Neuronal stem cell (in vitro differentiated cells): ENCODE measurements around the gene TANGO6.

Experiments
- DNase-seq: peaks from one replicate; pipeline ENCODE4 v3.0.0-alpha.2; 2013; ENCODE audit warnings: low spot score
- H2AFZ ChIP-seq: one replicate; pipeline ENCODE4 v1.6.1; 2013; ENCODE audit warnings: mild to moderate bottlenecking, low read length, inconsistent platforms
- H2AK5ac ChIP-seq: 2 replicates; pipeline ENCODE4 v1.6.1; 2013; ENCODE audit warnings: low read depth, mild to moderate bottlenecking, inconsistent platforms, low read length, moderate library complexity, mixed read lengths
- H2BK120ac ChIP-seq: 2 replicates; pipeline ENCODE4 v1.6.1; 2013; ENCODE audit warnings: low read depth, mild to moderate bottlenecking, inconsistent platforms, low read length, moderate library complexity, mixed read lengths
- H2BK12ac ChIP-seq: one replicate; pipeline ENCODE4 v1.6.1; 2013; ENCODE audit warnings: low read length, inconsistent platforms
- H2BK15ac ChIP-seq: 2 replicates; pipeline ENCODE4 v1.6.1; 2013; ENCODE audit warnings: mild to moderate bottlenecking, low read length, inconsistent platforms, mixed read lengths
- H2BK5ac ChIP-seq: one replicate; pipeline ENCODE4 v1.6.1; 2013; ENCODE audit warnings: inconsistent platforms, mild to moderate bottlenecking, low read length, moderate library complexity
- H3K14ac ChIP-seq: one replicate; pipeline ENCODE4 v1.6.1; 2013; ENCODE audit warnings: low read length, inconsistent platforms
- H3K18ac ChIP-seq: 2 replicates; pipeline ENCODE4 v1.6.1; 2013; ENCODE audit warnings: low read length, inconsistent platforms
- H3K23ac ChIP-seq: 2 replicates; pipeline ENCODE4 v1.6.1; 2013; ENCODE audit warnings: low read depth, mild to moderate bottlenecking, mixed read lengths, low read length, inconsistent platforms; ENCODE audit not compliant: poor library complexity
- H3K27ac ChIP-seq: replicated peaks from 3 replicates; pipeline ENCODE4 v1.5.1; 2013; ENCODE audit warnings: low read length, inconsistent platforms
- H3K27me3 ChIP-seq, 3 experiments: 2 replicates each; pipeline ENCODE4 v1.6.1; 2013; ENCODE audit warnings: low read length in 3 of 3, mild to moderate bottlenecking in 2 of 3, inconsistent platforms in 1 of 3, low read depth in 1 of 3, mixed read lengths in 1 of 3, moderate library complexity in 1 of 3; ENCODE audit not compliant: control insufficient read depth in 3 of 3, insufficient read depth in 3 of 3
- H3K36me3 ChIP-seq, 2 donors: replicated peaks in 1 of 2; 2 replicates each; pipeline ENCODE4 v1.6.1; 2013; ENCODE audit warnings: low read length in 2 of 2; ENCODE audit not compliant: control insufficient read depth in 2 of 2, insufficient read depth in 2 of 2
- H3K4ac ChIP-seq: 2 replicates; pipeline ENCODE4 v1.6.1; 2013; ENCODE audit warnings: inconsistent platforms, mild to moderate bottlenecking, low read length, moderate library complexity
- H3K4me1 ChIP-seq, 2 donors: 1 replicate in 1 of 2; 2 replicates in 1 of 2; pipeline ENCODE4 v1.6.1; 2013; ENCODE audit warnings: low read length in 2 of 2, low read depth in 1 of 2; ENCODE audit not compliant: control insufficient read depth in 2 of 2, insufficient read depth in 1 of 2
- H3K4me2 ChIP-seq: one replicate; pipeline ENCODE4 v1.6.1; 2013; ENCODE audit warnings: mild to moderate bottlenecking, low read length, inconsistent platforms; ENCODE audit not compliant: insufficient read depth, poor library complexity, severe bottlenecking
- H3K4me3 ChIP-seq, 2 donors: 2 replicates each; pipeline ENCODE4 v1.5.1; 2013; ENCODE audit warnings: low read length in 2 of 2, mild to moderate bottlenecking in 2 of 2, inconsistent platforms in 1 of 2, moderate library complexity in 1 of 2
- H3K79me1 ChIP-seq: one replicate; pipeline ENCODE4 v1.6.1; 2013; ENCODE audit warnings: low read depth, mild to moderate bottlenecking, inconsistent platforms, low read length, moderate library complexity
- H3K9ac ChIP-seq: one replicate; pipeline ENCODE4 v1.6.1; 2013; ENCODE audit warnings: mild to moderate bottlenecking, low read depth, low read length, inconsistent platforms; ENCODE audit not compliant: poor library complexity
- H3K9me3 ChIP-seq, 2 donors: replicated peaks in 1 of 2; 2 replicates each; pipeline versions ENCODE3 to v1.6.1; 2013; ENCODE audit warnings: low read length in 2 of 2, mild to moderate bottlenecking in 2 of 2, inconsistent platforms in 1 of 2, low read depth in 1 of 2, mixed read lengths in 1 of 2, moderate library complexity in 1 of 2; ENCODE audit not compliant: control insufficient read depth in 2 of 2, insufficient read depth in 1 of 2
- H4K8ac ChIP-seq: one replicate; pipeline ENCODE4 v1.6.1; 2013; ENCODE audit warnings: low read depth, mild to moderate bottlenecking, inconsistent platforms, low read length, moderate library complexity
- H4K91ac ChIP-seq: one replicate; pipeline ENCODE4 v1.6.1; 2013; ENCODE audit warnings: low read length, low read depth, mild to moderate bottlenecking, inconsistent platforms; ENCODE audit not compliant: poor library complexity
- WGBS, 2 donors: extraction: QIAGEN DNeasy Blood & Tissue Kit; methylation state at CpG; one replicate each; pipeline ENCODE4 v1.1.7; 2013; ENCODE audit warnings: missing lambda C conversion rate in 2 of 2, mixed read lengths in 1 of 2; ENCODE audit not compliant: insufficient read length in 2 of 2, insufficient replicate concordance in 1 of 2; ENCODE audit errors: extremely low coverage in 2 of 2; 5-methylcytosine and 5-hydroxymethylcytosine counted together

TANGO6 gene

DNA sequence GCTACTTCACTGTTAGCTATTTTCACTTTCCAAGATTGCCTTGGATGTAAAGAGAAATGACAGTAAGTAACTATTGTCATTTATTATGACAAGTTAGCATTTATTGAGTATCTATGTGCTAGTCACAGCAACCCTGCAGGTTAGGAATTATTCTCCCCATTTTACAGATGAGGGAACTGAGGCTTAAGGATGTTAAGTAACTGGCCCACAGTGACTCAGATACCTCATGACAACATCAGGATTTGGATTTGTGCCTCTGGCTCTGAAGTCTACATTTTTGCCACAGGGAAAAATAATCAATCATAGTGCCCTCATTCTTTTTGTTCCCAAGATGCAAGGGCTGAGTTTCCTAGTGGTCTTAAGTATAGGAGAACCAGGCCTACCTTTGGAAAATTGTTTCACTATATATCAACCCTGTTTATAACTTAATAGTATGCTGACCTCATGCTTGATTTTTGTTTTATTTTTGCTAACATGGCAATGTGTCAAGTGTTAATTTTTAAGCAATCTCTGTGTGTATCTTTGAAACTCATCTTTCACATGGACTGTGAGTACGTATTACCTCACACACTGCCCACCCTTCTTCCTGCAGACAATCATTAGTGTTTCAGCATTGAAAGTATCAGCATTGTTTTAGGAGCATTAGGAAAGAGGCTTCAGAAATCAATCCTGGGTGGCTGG lies 105.0 kb downstream of the TANGO6 start:
- no peak overlapping the region for H2AK5ac ChIP-seq
- H3K14ac ChIP-seq, result no peak overlapping the region
- no peak overlapping the region for H2AFZ ChIP-seq
- no peak overlapping the region for H2BK12ac ChIP-seq
- no peak overlapping the region for H3K18ac ChIP-seq
- H3K36me3 ChIP-seq, result no peaks in the 10 kb centered on the region
- no peak overlapping the region for H2BK5ac ChIP-seq
- no CpG with 5 or more reads among the region's 1 CpG for WGBS, 2 donors
- no peak for DNase-seq
- no peak overlapping the region for H2BK15ac ChIP-seq
- no peak overlapping the region for H3K4me3 ChIP-seq
- H3K4ac ChIP-seq, result no peak overlapping the region
- no peak overlapping the region for H2BK120ac ChIP-seq
- no peak overlapping the region for H3K27ac ChIP-seq
- H3K27me3 ChIP-seq, result no peaks in the 10 kb centered on the region
- no peak overlapping the region for H3K9ac ChIP-seq
- no peak overlapping the region for H4K91ac ChIP-seq
- H3K9me3 ChIP-seq, result peaks cover 4 to 5% of the 10 kb centered on the region in 2 donors
- no peaks in the 10 kb centered on the region for H3K79me1 ChIP-seq
- H3K4me2 ChIP-seq, result no peak overlapping the region
- no peak overlapping the region for H4K8ac ChIP-seq
- H3K4me1 ChIP-seq, result no peaks in the 10 kb centered on the region
- no peak overlapping the region for H3K23ac ChIP-seq

DNA sequence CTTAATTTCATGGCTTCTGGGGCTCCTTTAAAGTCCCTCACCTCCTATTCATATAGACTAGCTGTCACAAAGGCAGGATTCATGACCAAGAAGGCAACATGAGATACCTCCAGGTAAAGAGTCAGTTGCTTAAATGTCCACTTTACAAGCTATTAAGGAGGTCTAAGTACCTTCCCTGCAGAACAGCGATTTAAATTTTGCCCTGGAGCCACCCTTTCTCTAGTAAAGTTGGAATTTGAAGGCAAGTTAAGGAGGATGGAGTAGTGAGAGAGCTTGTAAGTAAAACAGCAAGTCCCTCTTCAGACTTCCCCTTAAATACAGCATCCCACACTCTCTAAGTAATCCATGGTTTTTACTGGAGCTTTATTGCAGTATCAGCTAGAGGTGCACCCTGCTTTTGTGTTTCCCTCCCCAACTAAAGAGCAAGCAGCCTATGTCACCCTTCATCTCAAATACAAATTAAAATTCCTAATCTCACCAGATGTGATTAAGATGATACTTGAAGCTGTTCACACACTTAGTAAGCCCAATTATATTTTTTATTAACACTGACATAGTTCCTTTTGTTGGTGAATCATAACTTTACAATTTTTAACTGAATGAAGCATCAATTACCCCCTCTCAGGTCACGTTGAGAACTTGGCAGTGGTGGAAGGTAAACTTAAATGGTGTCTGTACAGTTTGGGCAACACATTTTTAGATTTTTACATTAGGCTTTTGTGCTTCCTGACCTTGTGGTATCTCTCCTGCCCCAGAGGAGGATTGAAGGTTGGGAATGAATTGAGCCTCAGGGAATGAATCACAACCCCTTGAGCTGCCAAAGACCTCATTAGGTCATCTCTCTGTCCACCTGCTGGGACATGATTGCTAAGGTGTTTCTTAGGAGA lies 108.9 kb downstream of the TANGO6 start:
- no peak overlapping the region for H4K8ac ChIP-seq
- H3K4me3 ChIP-seq, result no peak overlapping the region
- H2BK15ac ChIP-seq, result no peak overlapping the region
- H3K9me3 ChIP-seq, result no peaks in the 10 kb centered on the region
- H3K4me2 ChIP-seq, result no peak overlapping the region
- no CpG with 5 or more reads among the region's 2 CpGs for WGBS, 2 donors
- H2AFZ ChIP-seq, result no peak overlapping the region
- no peak overlapping the region for H2BK120ac ChIP-seq
- H3K4ac ChIP-seq, result no peak overlapping the region
- DNase-seq, result no peak
- H3K27me3 ChIP-seq, result no peaks in the 10 kb centered on the region
- H3K4me1 ChIP-seq, result peaks cover 0 to 12% of the 10 kb centered on the region in 2 donors
- peaks cover 2% of the 10 kb centered on the region for H3K79me1 ChIP-seq
- H2BK12ac ChIP-seq, result no peak overlapping the region
- no peak overlapping the region for H3K9ac ChIP-seq
- no peak overlapping the region for H3K27ac ChIP-seq
- no peak overlapping the region for H2AK5ac ChIP-seq
- H3K18ac ChIP-seq, result no peak overlapping the region
- no peaks in the 10 kb centered on the region for H3K36me3 ChIP-seq
- no peak overlapping the region for H3K14ac ChIP-seq
- no peak overlapping the region for H2BK5ac ChIP-seq
- no peak overlapping the region for H4K91ac ChIP-seq
- no peak overlapping the region for H3K23ac ChIP-seq

DNA sequence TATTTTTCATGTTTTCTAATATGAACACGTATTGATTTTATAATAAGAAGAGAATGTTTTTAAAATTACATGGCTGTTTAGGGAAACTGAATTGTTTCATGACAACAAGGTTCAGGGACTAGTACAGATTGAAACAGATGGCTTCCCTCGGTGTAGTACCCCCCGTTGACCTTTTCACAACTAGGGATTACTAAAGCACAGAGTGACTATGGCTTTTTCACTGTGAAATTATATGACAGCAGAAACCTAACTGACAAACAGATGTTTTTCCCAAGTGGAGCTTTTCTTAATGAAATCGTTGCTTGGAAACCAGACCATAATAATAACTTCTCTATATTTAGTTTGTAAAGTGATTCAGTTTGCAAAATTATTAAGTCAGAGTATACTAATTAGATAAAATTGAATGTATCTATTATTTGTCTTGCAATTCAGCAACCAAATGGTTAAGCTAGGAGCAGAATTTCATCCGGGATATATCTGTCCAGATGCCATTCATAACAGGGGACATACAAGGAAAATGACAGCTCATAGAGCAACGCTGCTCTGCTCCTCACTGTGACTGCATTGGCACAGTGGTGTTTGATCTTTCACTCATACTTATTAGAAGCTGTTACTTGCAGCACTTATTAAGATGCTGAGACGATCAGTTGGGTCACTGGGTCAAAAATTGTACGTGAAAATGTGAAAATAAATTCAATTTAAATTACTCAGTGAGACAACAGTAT lies 111.7 kb downstream of the TANGO6 start:
- Histone ChIP-seq H2BK15ac (no peak overlapping the region), H3K36me3 (no peaks in the 10 kb centered on the region), H3K4me3 (no peak overlapping the region), H2AK5ac (no peak overlapping the region), H2BK12ac (no peak overlapping the region), H2BK120ac (no peak overlapping the region), H3K79me1 (peaks cover 2% of the 10 kb centered on the region), H4K8ac (no peak overlapping the region), H4K91ac (no peak overlapping the region), H3K14ac (no peak overlapping the region), H3K23ac (no peak overlapping the region), H3K9me3 (no peaks in the 10 kb centered on the region), H3K27ac (no peak overlapping the region), H2AFZ (no peak overlapping the region), H3K4me2 (no peak overlapping the region), H2BK5ac (no peak overlapping the region), H3K4ac (no peak overlapping the region), H3K27me3 (no peaks in the 10 kb centered on the region), H3K9ac (no peak overlapping the region), H3K4me1 (peaks cover 0 to 12% of the 10 kb centered on the region in 2 donors), H3K18ac (no peak overlapping the region)
- WGBS, 2 donors, result no CpG with 5 or more reads among the region's 8 CpGs
- no peak for DNase-seq

DNA sequence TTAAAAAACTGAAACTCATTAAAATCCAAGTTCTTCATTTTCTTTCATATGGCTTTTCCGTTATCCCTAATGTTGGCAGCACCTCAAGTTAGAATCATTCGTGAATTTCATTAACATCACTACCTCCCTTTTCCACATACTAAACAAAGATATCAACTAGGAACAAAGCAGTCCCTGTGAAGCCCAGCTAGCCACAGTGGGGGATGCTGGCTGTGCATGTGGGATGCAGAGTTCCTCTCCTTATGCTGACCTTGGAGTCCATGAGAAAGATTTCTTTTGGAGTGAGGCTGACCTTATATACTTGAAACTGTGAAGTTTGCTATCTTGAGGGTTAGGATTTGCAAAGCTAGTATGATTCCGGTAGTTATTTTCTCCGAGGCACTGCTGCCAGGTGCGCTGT lies 117.6 kb downstream of the TANGO6 start:
- Histone ChIP-seq H3K4me2 (no peak overlapping the region), H3K4ac (no peak overlapping the region), H2AFZ (no peak overlapping the region), H4K91ac (no peak overlapping the region), H4K8ac (no peak overlapping the region), H3K36me3 (no peaks in the 10 kb centered on the region), H3K18ac (no peak overlapping the region), H3K9ac (no peak overlapping the region), H3K9me3 (peaks cover 0 to 3% of the 10 kb centered on the region in 2 donors), H2BK120ac (no peak overlapping the region), H2BK15ac (no peak overlapping the region), H3K79me1 (peaks cover 2% of the 10 kb centered on the region), H2BK5ac (no peak overlapping the region), H3K27me3 (no peaks in the 10 kb centered on the region), H3K4me1 (peaks cover 5 to 6% of the 10 kb centered on the region in 2 donors), H3K23ac (no peak overlapping the region), H2AK5ac (no peak overlapping the region), H3K27ac (no peak overlapping the region), H3K14ac (no peak overlapping the region), H3K4me3 (no peak overlapping the region), H2BK12ac (no peak overlapping the region)
- DNase-seq, result no peak
- no CpG with 5 or more reads among the region's 5 CpGs for WGBS, 2 donors
